Adrenal gland (tissue), 12 donors: Measurements from ENCODE around the gene CORO2B. TPM values are rescaled to one million over a fixed set of nuclear protein-coding genes. Genes with fewer than 3 reads are reported as not detected.

Source experiments
- DNase-seq, 7 donors: peaks; one replicate each; pipeline ENCODE4 v3.0.0-alpha.2; 2019 to 2020
- H3K27ac ChIP-seq, 5 donors: fragments of 200-600 bp; sonication (generic) in 4 of 5; 1 replicate in 3 of 5; 2 replicates in 2 of 5; pipeline versions ENCODE4 v1.5.1 to v1.8.0; 2016 to 2020; ENCODE audit warnings: mild to moderate bottlenecking in 1 of 5
- H3K27me3 ChIP-seq: fragments of 200-600 bp; 2 replicates; pipeline ENCODE4 v1.8.0; 2021
- H3K36me3 ChIP-seq, 2 donors: fragments of 200-600 bp; replicated peaks in 1 of 2; 1 replicate in 1 of 2; 2 replicates in 1 of 2; pipeline versions ENCODE4 v1.5.1 to v1.8.0; 2018 to 2022
- H3K4me1 ChIP-seq, 2 donors: fragments of 200-600 bp; replicated peaks in 1 of 2; 1 replicate in 1 of 2; 2 replicates in 1 of 2; pipeline versions ENCODE4 v1.5.1 to v1.8.0; 2018 to 2021
- H3K4me3 ChIP-seq, 4 donors: fragments of 200-600 bp; sonication (generic) in 3 of 4; one replicate each; pipeline ENCODE4 v1.5.1; 2016 to 2018
- H3K9me3 ChIP-seq, 3 donors: fragments of 200-600 bp; sonication (generic) in 1 of 3; replicated peaks in 1 of 3; 1 replicate in 2 of 3; 2 replicates in 1 of 3; pipeline versions ENCODE4 v1.5.1 to v1.8.0; 2016 to 2021
- CTCF ChIP-seq, 6 experiments: fragments of 450-650 bp in 4 of 6; fragments of 200-600 bp in 2 of 6; sonication (generic) in 1 of 6; IDR thresholded peaks; 1 replicate in 5 of 6; 2 replicates in 1 of 6; pipeline versions ENCODE4 v1.5.1 to v1.8.0; 2016 to 2021; ENCODE audit warnings: antibody characterized with exemption in 6 of 6, mild to moderate bottlenecking in 2 of 6, moderate library complexity in 1 of 6
- POLR2A ChIP-seq, 2 donors: fragments of 450-650 bp; IDR thresholded peaks; one replicate each; pipeline ENCODE4 v1.6.1; 2017; ENCODE audit warnings: antibody characterized with exemption in 2 of 2, mild to moderate bottlenecking in 2 of 2, moderate library complexity in 1 of 2
- WGBS, 4 donors: extraction: QIAGEN DNeasy Blood & Tissue Kit in 2 of 4; methylation state at CpG; one replicate each; pipeline versions ENCODE4 v1.1.5 to v1.1.7; 2013 to 2017; 5-methylcytosine and 5-hydroxymethylcytosine counted together
- intact Hi-C, 2 donors: fragments of 100-400 bp; cut with DNase I; formaldehyde crosslinking; loops; one replicate each; pipeline versions ENCODE4 v1.14.1 to v1.15.0; 2022 to 2023
- polyA plus RNA-seq, 3 donors: library from polyadenylated mRNA; stranded (reverse); fragments of 200-250 nt in 2 of 3; fragments of 350-450 nt in 1 of 3; fragmentation: Illumina TruSeq in 1 of 3; extraction: RNeasy Lipid Tissue Mini Kit (QIAGEN cat#74804) in 1 of 3; gene quantifications; one replicate each; pipeline ENCODE4 v1.2.3, GENCODE V29; 2013 to 2014
- total RNA-seq, 9 donors: library from RNA; depleted of rRNA in 4 of 9; stranded (reverse); fragments of >200 nt in 4 of 9; fragments of 120-200 nt in 1 of 9; fragmentation: NEBNext Ultra II Directional in 1 of 9; extraction: Animal tissue kit (Norgen Biotek cat#: 25700) in 1 of 9; gene quantifications; one replicate each; pipeline versions ENCODE4 v1.1.0 to v1.2.4, GENCODE V29; 2013 to 2023
- donor health status: healthy with polysubstance abuse.
- donor health status: Bipolar disorder and iron deficiency.
- donor health status: DM: yes; HTN: yes; CAD: no.
- donor health status: DM: no; HTN: no; CAD: no.
- donor health status: DM: no; HTN: no; CAD: no.
- donor health status: DM: yes; HTN: yes; CAD: no.

CORO2B gene
- total and polyA plus RNA-seq, 12 donors = 2.8 to 8.4 (median 4.3) TPM

DNA sequence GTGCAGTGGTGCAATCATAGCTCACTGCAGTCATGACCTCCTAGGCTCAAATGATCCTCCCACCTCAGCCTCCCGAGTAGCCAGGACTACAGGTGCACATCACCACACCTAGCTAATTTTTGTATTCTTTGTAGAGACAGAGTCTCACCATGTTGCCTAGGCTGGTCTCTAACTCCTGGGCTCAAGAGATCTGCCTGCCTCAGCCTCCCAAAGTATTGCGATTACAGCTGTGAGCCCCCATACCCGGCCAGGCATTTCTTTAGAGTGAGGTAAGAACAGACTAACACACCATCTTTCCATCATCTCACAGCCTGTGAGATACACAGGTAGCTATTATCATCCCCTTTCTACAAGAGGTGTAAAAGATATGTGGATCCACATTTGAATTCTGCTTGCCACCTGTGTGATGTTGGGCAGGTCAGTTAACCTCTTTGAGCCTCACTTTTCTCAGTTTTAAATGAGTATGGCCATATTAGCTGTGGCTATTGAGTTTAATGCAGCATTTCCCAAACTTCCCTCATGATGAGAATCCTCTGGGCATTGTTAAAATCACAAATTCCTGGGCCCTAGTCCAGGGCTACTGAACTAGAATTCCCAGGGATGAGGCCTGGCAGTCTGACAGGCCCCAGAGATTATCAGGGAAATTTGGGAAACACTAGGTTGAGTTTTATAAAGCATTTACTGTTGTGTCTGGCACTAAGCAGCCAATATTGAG, 195.9 kb downstream of the CORO2B start:
- Histone ChIP-seq H3K27ac (peak overlapping the region in 2 of 5 donors; percentile 67 to 82), H3K9me3 (no peaks in the 10 kb centered on the region), H3K36me3 (peaks cover 0 to 13% of the 10 kb centered on the region in 2 donors), H3K4me3 (no peak overlapping the region), H3K27me3 (no peaks in the 10 kb centered on the region), H3K4me1 (peaks cover 0 to 20% of the 10 kb centered on the region in 2 donors)
- TF ChIP-seq POLR2A (IDR thresholded peaks at IDR 0.05) (no peak), CTCF (IDR thresholded peaks at IDR 0.05) (no peak)
- no peak for DNase-seq
- intact Hi-C loops = no loop called here
- 89 to 93% (median 92%) methylated on average over 3 of the region's 3 CpGs for WGBS, 4 donors

GRCh38 chr15:68775236-68775577, 196.4 kb downstream of the CORO2B start:
- 79 to 95% (median 88%) methylated on average over 3 of the region's 3 CpGs for WGBS, 4 donors
- no peak for DNase-seq
- Histone ChIP-seq H3K27me3 (no peaks in the 10 kb centered on the region), H3K4me1 (peaks cover 0 to 20% of the 10 kb centered on the region in 2 donors), H3K27ac (peak overlapping the region in 2 of 5 donors; percentile 67 to 82), H3K36me3 (peaks cover 0 to 15% of the 10 kb centered on the region in 2 donors), H3K4me3 (no peak overlapping the region), H3K9me3 (no peaks in the 10 kb centered on the region)
- TF ChIP-seq CTCF (IDR thresholded peaks at IDR 0.05) (no peak), POLR2A (IDR thresholded peaks at IDR 0.05) (no peak)
- intact Hi-C loops = no loop called here

- H3K27ac ChIP-seq = peak overlapping the region in 2 of 5 donors; percentile 67 to 82
- intact Hi-C loops = no loop called here
- TF ChIP-seq POLR2A (IDR thresholded peaks at IDR 0.05) (no peak), CTCF (IDR thresholded peaks at IDR 0.05) (no peak)
- H3K36me3 ChIP-seq = peaks cover 0 to 22% of the 10 kb centered on the region in 2 donors
- H3K4me1 ChIP-seq = peaks cover 0 to 20% of the 10 kb centered on the region in 2 donors
- WGBS, 4 donors = 40 to 65% (median 62%) methylated on average over 3 to 8 of the region's 8 CpGs
- H3K27me3 ChIP-seq = no peaks in the 10 kb centered on the region
- DNase-seq = peak; percentile 52 to 84 (median 64)
- H3K9me3 ChIP-seq = no peaks in the 10 kb centered on the region
- H3K4me3 ChIP-seq = no peak overlapping the region
These were observed 197.1 kb downstream of the CORO2B start for GRCh38 chr15:68775671-68776476.

- peaks cover 0 to 23% of the 10 kb centered on the region in 2 donors for H3K36me3 ChIP-seq
- H3K9me3 ChIP-seq = no peaks in the 10 kb centered on the region
- peak overlapping the region in 2 of 5 donors; percentile 67 to 82 for H3K27ac ChIP-seq
- WGBS, 4 donors = 80 to 85% (median 84%) methylated on average over 9 to 10 of the region's 10 CpGs
- DNase-seq = peak in 1 of 7 donors; percentile 21
- peaks cover 0 to 20% of the 10 kb centered on the region in 2 donors for H3K4me1 ChIP-seq
- no peak overlapping the region for H3K4me3 ChIP-seq
- intact Hi-C loops = no loop called here
- TF ChIP-seq POLR2A (IDR thresholded peaks at IDR 0.05) = no peak
- TF ChIP-seq CTCF (IDR thresholded peaks at IDR 0.05) = no peak
- no peaks in the 10 kb centered on the region for H3K27me3 ChIP-seq
These were observed 197.9 kb downstream of the CORO2B start for GRCh38 chr15:68776477-68777270.
